Kidney (tissue), 14 donors: ENCODE data around the gene FNBP1. TPM values are rescaled to one million over a fixed set of nuclear protein-coding genes. Genes with fewer than 3 reads are reported as not detected.

Experiments used
- DNase-seq, 5 donors: peaks; one replicate each; pipeline ENCODE4 v3.0.0-alpha.2; 2013 to 2020
- FAIRE-seq: peaks from 2 replicates; lab custom pipeline; 2012; peaks lifted over from hg19 to GRCh38; lab: Jason Lieb, UNC
- H3K27ac ChIP-seq, 2 donors: one replicate each; pipeline ENCODE4 v1.7.0; 2013; ENCODE audit warnings: low read depth in 2 of 2, low read length in 2 of 2, inconsistent platforms in 1 of 2
- H3K27me3 ChIP-seq: one replicate; pipeline ENCODE4 v1.7.1; 2013; ENCODE audit warnings: low read length, inconsistent platforms; ENCODE audit not compliant: control insufficient read depth, insufficient read depth
- H3K36me3 ChIP-seq, 3 donors: one replicate each; pipeline versions ENCODE4 v1.7.0 to v1.7.1; 2013; ENCODE audit warnings: low read length in 3 of 3, control low read depth in 1 of 3, inconsistent platforms in 1 of 3; ENCODE audit not compliant: insufficient read depth in 3 of 3, control insufficient read depth in 2 of 3
- H3K4me1 ChIP-seq, 3 donors: one replicate each; pipeline versions ENCODE4 v1.7.0 to v1.7.1; 2013; ENCODE audit warnings: low read length in 3 of 3, inconsistent platforms in 1 of 3, low read depth in 1 of 3; ENCODE audit not compliant: control insufficient read depth in 2 of 3, insufficient read depth in 2 of 3
- H3K4me3 ChIP-seq, 3 donors: one replicate each; pipeline versions ENCODE4 v1.7.0 to v1.8.1; 2013; ENCODE audit warnings: low read length in 3 of 3, control low read depth in 1 of 3, inconsistent platforms in 1 of 3
- H3K9ac ChIP-seq, 3 donors: one replicate each; pipeline versions ENCODE4 v1.7.0 to v1.7.1; 2013; ENCODE audit warnings: low read length in 3 of 3, control low read depth in 1 of 3, inconsistent platforms in 1 of 3
- H3K9me3 ChIP-seq, 3 donors: one replicate each; pipeline versions ENCODE4 v1.7.0 to v1.7.1; 2013; ENCODE audit warnings: low read length in 3 of 3, control low read depth in 1 of 3, inconsistent platforms in 1 of 3; ENCODE audit not compliant: control insufficient read depth in 2 of 3, insufficient read depth in 1 of 3
- CTCF ChIP-seq: IDR thresholded peaks from 3 replicates; pipeline ENCODE4 v1.5.1; 2012; ENCODE audit warnings: mild to moderate bottlenecking, moderate library complexity, borderline replicate concordance; ENCODE audit not compliant: insufficient read depth; ENCODE audit errors: extremely low read depth
- intact Hi-C: fragments of 100-400 bp; cut with DNase I; formaldehyde crosslinking; loops from one replicate; pipeline ENCODE4 v1.11.1; 2022
- polyA plus RNA-seq: library from polyadenylated mRNA; stranded (reverse); fragments of 350-450 nt; fragmentation: Illumina TruSeq; extraction: RNeasy Lipid Tissue Mini Kit (QIAGEN cat#74804); gene quantifications from one replicate; pipeline ENCODE4 v1.2.3, GENCODE V29; 2014; ENCODE audit warnings: low read depth, low replicate concordance; ENCODE audit not compliant: insufficient read depth
- total RNA-seq: library from RNA; stranded (reverse); fragmentation: NEBNext Ultra II Directional; extraction: Animal tissue kit (Norgen Biotek cat#: 25700); gene quantifications from one replicate; pipeline ENCODE4 v1.2.1, GENCODE V29; 2021
- donor health status: control.
- donor health status: control.
- donor health status: control.
- donor health status: control.
- donor health status: control.
- donor health status: DM: yes; HTN: yes; CAD: no.
- donor health status: Normal renal cell carcinoma (clear cell type).

Gene FNBP1
- total and polyA plus RNA-seq, 2 donors from 2014 or later: 9.7 to 51.7 TPM

- DNase-seq (peak; percentile 32 to 77 (median 54)), FAIRE-seq (no peak)
- intact Hi-C loops: no loop called here
- Histone ChIP-seq H3K9ac (peak overlapping the region; percentile 77 to 82 (median 78)), H3K27ac (peak overlapping the region; percentile 76 to 89), H3K4me1 (peaks cover 0 to 6% (median 0%) of the 10 kb centered on the region in 3 donors), H3K27me3 (no peaks in the 10 kb centered on the region), H3K9me3 (no peaks in the 10 kb centered on the region), H3K4me3 (peak overlapping the region; percentile 82 to 84 (median 84)), H3K36me3 (no peaks in the 10 kb centered on the region)
- no peak for TF ChIP-seq CTCF
Observed at GRCh38 chr9:130041648-130042405, 1.2 kb downstream of the FNBP1 start.

- Histone ChIP-seq H3K4me3 (peak overlapping the region in 2 of 3 donors; percentile 82 to 84), H3K9me3 (no peaks in the 10 kb centered on the region), H3K9ac (peak overlapping the region in 2 of 3 donors; percentile 48 to 78), H3K4me1 (peaks cover 0 to 6% (median 4%) of the 10 kb centered on the region in 3 donors), H3K27ac (peak overlapping the region in 1 of 2 donors; percentile 18), H3K27me3 (no peaks in the 10 kb centered on the region), H3K36me3 (no peaks in the 10 kb centered on the region)
- no peak for TF ChIP-seq CTCF
- DNase-seq: no peak
- intact Hi-C loops: no loop called here
- FAIRE-seq: no peak
Observed at GRCh38 chr9:130040984-130041647, 1.9 kb downstream of the FNBP1 start.

DNA sequence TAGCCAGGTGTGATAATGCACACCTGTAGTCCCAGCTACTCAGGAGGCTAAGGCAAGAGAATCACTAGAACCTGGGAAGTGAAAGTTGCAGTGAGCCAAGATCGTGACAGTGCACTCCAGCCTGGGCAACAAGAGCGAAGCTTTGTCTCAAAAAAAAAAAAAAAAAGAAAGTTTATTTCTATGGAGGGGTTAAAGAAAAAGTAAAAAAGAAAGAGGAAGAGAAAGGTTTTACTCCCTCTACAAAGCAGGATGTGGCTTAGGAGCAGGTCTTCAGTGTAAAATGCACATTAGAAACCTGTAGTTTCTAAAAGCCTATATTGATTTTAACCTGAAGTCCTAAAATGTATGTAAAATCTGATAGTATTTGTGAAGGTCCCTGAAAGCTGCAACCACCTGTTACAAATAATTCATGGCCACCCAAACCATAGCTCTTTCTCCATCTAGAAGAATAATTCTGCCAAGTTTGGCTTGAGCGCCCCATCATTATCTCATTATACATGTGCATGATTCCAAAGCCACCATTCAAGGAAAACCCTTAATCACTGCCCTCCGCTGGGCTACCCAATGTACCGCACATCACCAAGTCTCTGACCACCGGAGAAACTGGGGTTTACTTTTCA is 3.4 kb downstream of the FNBP1 start:
- no peak for DNase-seq
- H3K4me1 ChIP-seq: peaks cover 0 to 6% (median 5%) of the 10 kb centered on the region in 3 donors
- TF ChIP-seq CTCF: no peak
- FAIRE-seq: no peak
- no peaks in the 10 kb centered on the region for H3K36me3 ChIP-seq
- no peaks in the 10 kb centered on the region for H3K9me3 ChIP-seq
- H3K27me3 ChIP-seq: no peaks in the 10 kb centered on the region
- H3K27ac ChIP-seq: no peak overlapping the region
- H3K9ac ChIP-seq: no peak overlapping the region
- intact Hi-C loops: no loop called here
- H3K4me3 ChIP-seq: no peak overlapping the region
